ENCODE data around the gene PDCL2. TPM values are rescaled to one million over a fixed set of nuclear protein-coding genes. Genes with fewer than 3 reads are reported as not detected.

PDCL2 gene
- total RNA-seq, 1 donor from 2014 or later: not detected

DNA sequence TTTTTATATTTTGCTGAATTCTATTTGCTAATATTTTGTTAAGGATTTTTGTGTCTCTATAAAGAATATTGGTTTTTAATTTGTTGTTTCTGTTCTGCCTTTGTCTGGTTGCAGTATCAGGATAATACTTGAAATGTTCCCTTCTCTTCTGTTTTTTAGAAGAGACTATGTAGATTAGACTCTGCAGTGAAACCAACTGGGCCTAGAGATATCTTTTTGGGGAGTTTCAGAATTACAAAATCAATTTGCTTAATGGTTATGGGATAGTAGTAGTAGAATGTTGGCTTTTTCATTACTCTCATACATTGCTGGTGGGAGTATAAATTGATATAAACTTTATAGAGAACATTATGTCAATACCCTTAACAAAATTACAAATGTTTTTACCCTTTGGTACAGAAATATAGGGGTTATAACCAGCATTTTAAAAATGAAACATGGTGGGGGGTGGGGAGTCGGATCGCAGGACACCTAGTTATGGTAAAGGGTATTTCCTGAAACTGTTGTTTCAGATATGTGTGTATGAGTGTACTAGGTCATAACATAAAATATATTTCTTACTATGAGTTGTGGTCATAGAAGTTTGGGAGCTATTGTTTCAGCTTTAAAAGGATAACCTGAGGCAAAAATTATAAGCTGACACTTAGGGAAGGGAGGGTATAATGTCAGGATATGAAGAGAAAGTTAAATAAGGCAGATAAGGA is 74.4 kb downstream of the PDCL2 start:
- H3K27ac Mint-ChIP-seq: no peak overlapping the region
- no peaks in the 10 kb centered on the region for H3K27me3 Mint-ChIP-seq (ENCODE audit: low read depth)
- intact Hi-C loops (cut with micrococcal nuclease): no loop called here
- H3K36me3 Mint-ChIP-seq (ENCODE audit: low read depth): no peaks in the 10 kb centered on the region
- DNase-seq (ENCODE audit: low spot score): no peak
- no peak overlapping the region for H3K4me3 Mint-ChIP-seq (ENCODE audit: low read depth)
- H3K4me1 Mint-ChIP-seq (ENCODE audit: low read depth): no peaks in the 10 kb centered on the region
- peaks cover 3% of the 10 kb centered on the region for H3K9me3 Mint-ChIP-seq

DNA sequence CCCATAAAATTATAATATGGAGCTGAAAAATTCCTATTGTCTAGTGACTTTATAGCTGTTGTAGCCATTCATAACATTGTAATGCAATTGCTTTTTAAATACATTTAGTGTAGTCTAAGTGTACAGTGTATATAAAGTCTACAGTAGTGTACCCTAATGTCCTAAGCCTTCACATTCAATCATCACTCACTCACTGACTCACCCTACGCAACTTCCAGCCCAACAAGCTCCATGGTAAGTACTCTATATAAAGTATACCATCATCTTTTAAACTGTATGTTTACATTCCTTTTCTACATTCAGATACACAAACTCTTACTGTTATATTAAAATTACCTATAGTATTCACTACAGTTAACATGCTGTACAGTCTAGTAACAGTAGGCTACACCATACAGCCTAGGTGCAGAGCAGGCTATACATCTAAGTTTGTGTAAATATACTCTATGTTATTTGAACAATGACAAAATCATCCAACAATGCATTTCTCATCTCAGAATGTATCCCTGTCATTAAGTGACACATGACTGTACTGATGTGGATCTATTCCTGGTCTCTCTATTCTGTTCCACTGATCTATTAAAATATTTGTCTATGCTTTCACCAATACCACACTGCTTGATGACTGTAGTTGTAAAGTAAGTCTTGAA is 79.0 kb downstream of the PDCL2 start:
- intact Hi-C loops (cut with micrococcal nuclease): no loop called here
- H3K27me3 Mint-ChIP-seq (ENCODE audit: low read depth): no peaks in the 10 kb centered on the region
- H3K36me3 Mint-ChIP-seq (ENCODE audit: low read depth): no peaks in the 10 kb centered on the region
- H3K27ac Mint-ChIP-seq: no peak overlapping the region
- no peak overlapping the region for H3K4me3 Mint-ChIP-seq (ENCODE audit: low read depth)
- peaks cover 8% of the 10 kb centered on the region for H3K9me3 Mint-ChIP-seq
- DNase-seq (ENCODE audit: low spot score): no peak
- peaks cover 3% of the 10 kb centered on the region for H3K4me1 Mint-ChIP-seq (ENCODE audit: low read depth)

DNA sequence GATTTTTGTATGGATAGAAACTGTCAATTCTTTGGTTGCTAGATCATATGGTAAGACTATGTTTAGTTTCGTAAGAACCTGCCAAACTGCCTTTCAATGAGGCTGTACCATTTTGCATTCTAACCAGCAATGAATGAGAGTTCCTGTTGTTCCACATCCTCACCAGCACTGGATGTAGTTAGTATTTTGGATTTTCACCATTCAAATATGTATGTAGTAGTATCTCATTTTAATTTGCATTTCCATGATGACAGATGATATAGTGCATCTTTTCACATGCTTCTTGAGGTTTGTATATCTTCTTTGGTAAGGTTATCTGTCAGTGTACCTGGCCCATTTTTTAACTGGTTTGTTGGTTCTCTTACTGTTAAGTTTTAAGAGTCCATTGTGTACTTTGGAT is 80.0 kb downstream of the PDCL2 start:
- Mint-ChIP-seq H3K27me3 (ENCODE audit: low read depth) (no peaks in the 10 kb centered on the region), H3K36me3 (ENCODE audit: low read depth) (no peaks in the 10 kb centered on the region), H3K4me3 (ENCODE audit: low read depth) (no peak overlapping the region), H3K4me1 (ENCODE audit: low read depth) (peaks cover 3% of the 10 kb centered on the region), H3K27ac (no peak overlapping the region), H3K9me3 (peaks cover 6% of the 10 kb centered on the region)
- intact Hi-C loops (cut with micrococcal nuclease): no loop called here
- DNase-seq (ENCODE audit: low spot score): no peak

DNA sequence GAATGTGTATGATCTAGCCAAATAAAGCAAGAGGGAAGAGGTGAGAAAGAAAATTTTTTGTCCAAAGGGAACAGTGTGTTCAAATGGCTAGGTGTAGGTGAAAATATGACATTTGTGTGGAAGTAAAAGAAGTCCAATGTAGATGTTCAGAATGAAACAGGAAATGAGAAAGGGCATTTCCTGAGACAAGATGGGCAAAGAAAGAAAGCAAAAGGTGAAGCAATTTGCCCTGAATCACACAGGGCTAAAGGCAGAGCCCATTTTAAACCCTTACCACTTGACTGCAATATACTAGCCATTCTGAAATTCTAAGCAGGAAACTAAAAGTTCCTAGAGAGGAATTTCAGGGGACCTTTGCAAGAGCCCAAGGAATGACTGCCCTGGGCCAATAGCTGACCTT is 81.4 kb downstream of the PDCL2 start:
- H3K36me3 Mint-ChIP-seq (ENCODE audit: low read depth): peaks cover 3% of the 10 kb centered on the region
- H3K4me3 Mint-ChIP-seq (ENCODE audit: low read depth): no peak overlapping the region
- peaks cover 6% of the 10 kb centered on the region for H3K9me3 Mint-ChIP-seq
- no peaks in the 10 kb centered on the region for H3K27me3 Mint-ChIP-seq (ENCODE audit: low read depth)
- intact Hi-C loops (cut with micrococcal nuclease): no loop called here
- no peak overlapping the region for H3K27ac Mint-ChIP-seq
- no peak for DNase-seq (ENCODE audit: low spot score)
- peaks cover 3% of the 10 kb centered on the region for H3K4me1 Mint-ChIP-seq (ENCODE audit: low read depth)

DNA sequence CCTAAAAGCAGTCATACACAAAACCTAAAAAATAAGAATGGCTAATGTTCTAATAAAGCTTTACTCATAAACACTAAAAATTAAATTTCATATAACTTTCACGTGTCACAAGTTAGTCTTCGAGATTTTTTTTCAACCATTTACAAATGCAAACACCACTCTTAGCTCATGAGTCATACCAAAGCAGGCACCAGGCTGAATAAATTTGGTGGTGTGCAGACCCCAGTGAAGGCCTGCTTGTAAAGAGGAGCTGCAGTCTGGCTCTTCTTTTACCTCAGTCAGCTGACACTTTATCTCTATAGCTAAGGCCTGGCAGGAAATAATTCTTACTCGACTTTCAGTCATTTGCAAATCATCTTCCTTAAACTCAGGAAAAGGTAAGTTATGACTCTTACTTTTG is 82.8 kb downstream of the PDCL2 start:
- H3K27ac Mint-ChIP-seq: no peak overlapping the region
- H3K27me3 Mint-ChIP-seq (ENCODE audit: low read depth): no peaks in the 10 kb centered on the region
- no peak overlapping the region for H3K4me3 Mint-ChIP-seq (ENCODE audit: low read depth)
- DNase-seq (ENCODE audit: low spot score): no peak
- peaks cover 3% of the 10 kb centered on the region for H3K36me3 Mint-ChIP-seq (ENCODE audit: low read depth)
- intact Hi-C loops (cut with micrococcal nuclease): no loop called here
- peaks cover 3% of the 10 kb centered on the region for H3K4me1 Mint-ChIP-seq (ENCODE audit: low read depth)
- H3K9me3 Mint-ChIP-seq: peaks cover 6% of the 10 kb centered on the region

DNA sequence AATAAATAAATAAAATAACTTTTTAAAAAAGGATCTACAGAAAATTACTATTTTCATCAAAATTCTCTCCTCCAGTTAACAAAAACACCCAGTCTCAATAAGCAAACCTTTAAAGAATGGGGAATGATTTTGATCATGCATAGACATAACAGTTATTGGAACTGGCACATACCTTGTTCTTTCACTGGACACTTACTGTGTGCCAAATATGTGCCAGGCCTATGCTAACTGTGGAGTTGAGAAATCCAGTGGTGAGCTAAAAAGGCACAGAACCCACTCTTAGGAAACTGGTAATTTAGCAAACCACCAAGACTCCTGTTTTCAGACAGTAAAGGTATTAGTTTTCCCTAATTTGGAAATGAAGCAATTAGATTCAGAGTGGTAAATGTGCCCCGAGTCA is 84.4 kb downstream of the PDCL2 start:
- intact Hi-C loops (cut with micrococcal nuclease): no loop called here
- DNase-seq (ENCODE audit: low spot score): no peak
- no peaks in the 10 kb centered on the region for H3K27me3 Mint-ChIP-seq (ENCODE audit: low read depth)
- H3K4me1 Mint-ChIP-seq (ENCODE audit: low read depth): peaks cover 6% of the 10 kb centered on the region
- no peak overlapping the region for H3K27ac Mint-ChIP-seq
- H3K4me3 Mint-ChIP-seq (ENCODE audit: low read depth): no peak overlapping the region
- H3K36me3 Mint-ChIP-seq (ENCODE audit: low read depth): peaks cover 7% of the 10 kb centered on the region
- H3K9me3 Mint-ChIP-seq: peaks cover 6% of the 10 kb centered on the region

Other genes starting within 250 kb of the PDCL2 start
- gene SRD5A3, start 246.0 kb downstream of the PDCL2 start, total RNA-seq: 32.4 and 33.5 TPM in 2 replicates
- gene TMEM165, start 196.3 kb downstream of the PDCL2 start, total RNA-seq: 89.3 and 91.4 TPM in 2 replicates
- gene CLOCK, start 45.3 kb downstream of the PDCL2 start, total RNA-seq: 7.2 and 7.4 TPM in 2 replicates
- gene NMU, start 44.1 kb upstream of the PDCL2 start, total RNA-seq: 0.25 TPM in 1 of 2 replicates, not detected in the other
- gene EXOC1L, start 227.5 kb upstream of the PDCL2 start, total RNA-seq: not detected in 2 replicates

Measured in activated T-helper 2 cell treated with anti-CD3 and anti-CD28 coated beads, Interferon-gamma antibody, Interleukin-2, Interleukin-4, amounts not matched to agents 10 μg/mL and 5 μg/mL and 100 μg/mL, durations not matched to agents 14 hours and 24 hours and 36 hours (primary cell).